NCI-H1436 treated with DMSO at 0.1 percent for 48 hours (cell line): ENCODE results near the gene SLC25A17.
"Not testable (repeated sequence)": the region's sequence is repeated elsewhere in the genome, so short reads cannot be mapped to it uniquely, and the experiment has no call there.

Experiments
- DNase-seq: peaks from one replicate; lab custom pipeline; 2025; lab: John Stamatoyannopoulos, UW

SLC25A17 gene, protein sequence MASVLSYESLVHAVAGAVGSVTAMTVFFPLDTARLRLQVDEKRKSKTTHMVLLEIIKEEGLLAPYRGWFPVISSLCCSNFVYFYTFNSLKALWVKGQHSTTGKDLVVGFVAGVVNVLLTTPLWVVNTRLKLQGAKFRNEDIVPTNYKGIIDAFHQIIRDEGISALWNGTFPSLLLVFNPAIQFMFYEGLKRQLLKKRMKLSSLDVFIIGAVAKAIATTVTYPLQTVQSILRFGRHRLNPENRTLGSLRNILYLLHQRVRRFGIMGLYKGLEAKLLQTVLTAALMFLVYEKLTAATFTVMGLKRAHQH

GRCh38 chr22:40818747-40819598 lies at the start of gene SLC25A17:
Gene SLC25A17, minus strand, starts transcription at chr22:40819346. Its CDS starts 98 bp downstream, at chr22:40819248.
- DNase-seq = peak; percentile 48

DNA sequence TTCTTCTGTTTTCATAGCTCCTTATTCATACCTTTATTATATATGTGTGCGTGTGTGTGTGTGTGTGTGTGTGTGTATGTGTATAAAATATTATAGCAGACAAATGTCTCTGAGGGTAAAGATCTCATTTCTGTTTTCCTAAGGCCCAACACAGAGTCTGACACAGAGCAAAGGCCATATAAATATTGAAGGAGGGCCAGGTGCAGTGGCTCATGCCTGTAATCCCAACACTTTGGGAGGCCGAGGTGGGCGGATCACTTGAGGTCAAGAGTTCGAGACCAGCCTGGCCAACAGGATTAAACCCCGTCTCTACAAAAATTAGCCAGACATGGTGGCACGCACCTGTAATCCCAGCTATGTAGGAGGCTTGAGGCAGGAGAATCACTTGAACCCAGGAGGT lies 49.2 kb upstream of the SLC25A17 start:
- DNase-seq = not testable (repeated sequence)

DNA sequence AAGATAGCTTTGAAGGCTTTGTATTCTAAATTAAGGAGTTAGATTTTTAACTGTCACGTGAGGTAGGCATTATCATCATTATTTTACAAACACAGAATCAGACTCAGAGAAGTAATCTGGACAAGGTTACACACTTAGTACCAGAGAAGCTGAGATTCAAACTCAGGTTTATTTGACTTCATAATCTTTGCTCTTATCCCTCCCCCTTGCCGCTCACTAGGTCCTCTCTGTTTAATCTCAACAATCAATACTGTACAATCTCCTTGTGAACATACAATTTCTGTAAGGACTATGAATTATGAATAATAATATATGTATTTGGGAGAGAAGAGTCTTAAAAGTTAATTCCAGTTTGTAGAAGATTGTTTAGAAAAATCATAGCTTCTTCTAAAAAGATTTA lies 48.0 kb upstream of the SLC25A17 start:
- no peak for DNase-seq

GRCh38 chr22:40862537-40862936 lies 43.4 kb upstream of the SLC25A17 start:
- no peak for DNase-seq

- DNase-seq = no peak
Measured at GRCh38 chr22:40862013-40862412, 42.9 kb upstream of the SLC25A17 start, which contains the start of gene DNAJB7. Gene DNAJB7, minus strand, starts transcription at chr22:40862113. Its CDS starts 119 bp downstream, at chr22:40861994.

GRCh38 chr22:40857309-40857855 lies 38.2 kb upstream of the SLC25A17 start:
- DNase-seq = no peak

DNA sequence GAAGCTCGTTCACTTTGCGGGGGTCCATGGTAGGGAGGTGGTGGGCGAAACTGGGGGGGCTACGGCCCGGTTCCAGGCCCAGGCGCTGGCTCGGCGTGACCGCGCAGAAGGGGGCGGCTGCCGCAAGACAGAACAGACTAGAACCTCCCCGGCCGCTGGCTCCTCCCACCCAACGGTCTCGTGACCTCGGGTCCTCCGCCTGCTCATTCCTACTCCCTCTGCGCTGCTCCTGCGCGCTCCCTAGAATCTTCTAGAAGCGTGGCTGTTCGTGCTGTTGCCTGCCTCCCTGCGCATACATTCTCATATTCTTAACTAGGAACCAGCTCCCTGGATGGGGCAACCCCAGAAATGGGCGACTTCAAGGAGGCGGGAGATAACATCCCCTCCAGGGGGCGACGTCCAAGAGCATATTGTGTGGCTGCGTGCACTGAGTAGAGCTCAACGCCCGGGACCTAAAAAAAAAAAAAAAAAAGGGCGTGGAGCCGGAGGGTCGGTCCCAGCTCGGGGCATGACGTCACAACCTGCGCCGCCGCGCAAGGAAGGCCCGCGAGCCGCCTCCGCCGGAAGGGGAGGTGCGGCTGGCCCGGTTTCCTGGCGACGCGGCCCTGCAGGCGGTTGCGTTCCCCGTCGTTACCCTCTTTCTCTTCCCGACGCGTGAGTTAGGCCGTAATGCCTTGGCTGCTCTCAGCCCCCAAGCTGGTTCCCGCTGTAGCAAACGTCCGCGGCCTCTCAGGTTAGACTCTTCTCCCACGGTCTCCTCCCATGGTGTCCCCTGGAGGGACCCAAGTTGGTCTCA lies 37.6 kb upstream of the SLC25A17 start, which contains the start of the genes ST13 and XPNPEP3:
TSS of gene ST13 (minus strand) at position 127 of the 796 bp plus-strand sequence. CDS start at position 28, 99 bp downstream.
TSS of gene XPNPEP3 (plus strand) at position 636 of the 796 bp plus-strand sequence. CDS start at position 670, 34 bp downstream.
- DNase-seq = peak; percentile 86

GRCh38 chr22:40855979-40856512 lies 36.9 kb upstream of the SLC25A17 start:
- no peak for DNase-seq

DNA sequence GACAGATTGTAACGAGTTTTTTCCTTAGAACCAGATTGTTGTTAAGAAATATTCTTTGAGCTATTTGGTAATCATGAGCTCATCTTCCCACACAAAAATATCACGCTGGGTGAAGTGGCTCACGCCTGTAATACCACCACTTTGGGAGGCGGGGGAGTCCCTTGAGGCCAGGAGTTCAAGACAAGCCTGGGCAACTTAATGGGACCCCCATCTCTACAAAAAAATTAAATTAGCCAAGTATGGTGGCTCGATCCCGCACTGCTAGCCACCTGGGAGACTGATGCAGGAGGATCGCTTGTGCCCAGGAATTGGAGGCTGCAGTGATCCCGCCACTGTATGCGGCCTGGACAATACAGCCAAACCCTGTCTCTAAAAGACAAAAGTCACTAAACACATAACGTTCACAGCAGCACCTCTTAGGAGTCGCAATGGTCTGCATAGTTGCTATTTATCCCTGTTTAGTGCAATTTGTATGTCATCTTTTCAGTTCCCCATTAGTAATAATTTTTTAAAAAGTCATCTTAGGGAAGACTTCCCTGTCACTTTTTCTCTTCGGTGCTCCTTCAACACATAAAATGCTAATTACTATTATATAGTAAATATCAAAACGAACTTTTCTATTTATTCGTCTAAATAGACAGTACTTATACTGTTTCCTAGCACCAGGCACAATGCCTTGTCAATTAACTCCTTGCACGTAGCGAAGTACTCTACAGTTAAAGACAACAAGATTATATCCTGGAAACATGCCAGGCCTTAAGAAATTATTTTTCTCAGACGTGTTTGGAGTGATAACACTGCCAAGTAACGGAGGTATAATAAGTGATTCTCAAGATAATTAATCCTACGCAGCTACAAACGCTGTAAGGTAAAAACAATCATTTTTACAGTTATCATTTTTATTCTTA lies 36.2 kb upstream of the SLC25A17 start:
- DNase-seq = peak; percentile 4

- no peak for DNase-seq
Measured at GRCh38 chr22:40853961-40854360, 34.8 kb upstream of the SLC25A17 start.

- DNase-seq = no peak
Measured at GRCh38 chr22:40853333-40853732, 34.2 kb upstream of the SLC25A17 start.

- DNase-seq = not testable (repeated sequence)
Measured at GRCh38 chr22:40845816-40846215, 26.7 kb upstream of the SLC25A17 start.

GRCh38 chr22:40844951-40845350 lies 25.8 kb upstream of the SLC25A17 start:
- no peak for DNase-seq

- no peak for DNase-seq
Measured at GRCh38 chr22:40838486-40838885, 19.3 kb upstream of the SLC25A17 start.

GRCh38 chr22:40834619-40835018 lies 15.5 kb upstream of the SLC25A17 start:
- no peak for DNase-seq

DNA sequence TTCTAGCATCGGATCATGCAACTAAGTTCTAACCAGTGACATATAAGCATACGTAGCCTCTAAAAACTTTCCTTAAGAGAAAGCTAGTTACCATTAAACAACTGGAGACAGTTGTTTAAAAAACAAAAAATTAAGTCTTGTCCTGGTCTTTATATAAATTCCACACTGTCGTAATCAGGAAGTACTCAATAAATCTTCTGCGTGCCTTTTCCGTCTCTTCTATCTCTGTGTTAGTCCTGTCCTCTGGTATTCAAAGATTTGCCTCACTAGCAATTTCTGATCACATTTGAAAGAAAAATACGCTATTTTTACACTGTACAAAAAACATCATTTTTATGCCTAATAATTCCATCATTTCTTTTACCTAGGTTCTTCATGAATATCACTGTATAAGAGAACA lies 10.0 kb upstream of the SLC25A17 start:
- no peak for DNase-seq

- no peak for DNase-seq
Measured at GRCh38 chr22:40826984-40827741, 8.0 kb upstream of the SLC25A17 start.

GRCh38 chr22:40826292-40826691 lies 7.1 kb upstream of the SLC25A17 start:
- DNase-seq = not testable (repeated sequence)

- no peak for DNase-seq
Measured at GRCh38 chr22:40823426-40823825, 4.3 kb upstream of the SLC25A17 start.
